NCI-H510A treated with DMSO at 0.1 percent for 48 hours (cell line): ENCODE data around the gene MYRF.
A peak's percentile ranks its signal among the peaks of the same experiment; 100 is the strongest.

ENCODE experiments used
- DNase-seq: peaks from one replicate; lab custom pipeline; 2025; lab: John Stamatoyannopoulos, UW

The MYRF gene

GRCh38 chr11:61739413-61739812 lies 13.0 kb upstream of the MYRF start:
- DNase-seq = no peak

- DNase-seq = peak; percentile 43
These were observed 12.5 kb upstream of the MYRF start for GRCh38 chr11:61739966-61740365.

- DNase-seq = no peak
These were observed 10.0 kb upstream of the MYRF start for GRCh38 chr11:61742391-61742790.

GRCh38 chr11:61743486-61744095 lies 8.8 kb upstream of the MYRF start:
- DNase-seq = no peak

- DNase-seq = no peak
These were observed 8.3 kb upstream of the MYRF start for GRCh38 chr11:61744181-61744580.

- DNase-seq = no peak
These were observed 7.8 kb upstream of the MYRF start for GRCh38 chr11:61744609-61745156.

- DNase-seq = no peak
These were observed 6.5 kb upstream of the MYRF start for GRCh38 chr11:61745781-61746441.

- DNase-seq = no peak
These were observed 5.8 kb upstream of the MYRF start for GRCh38 chr11:61746442-61747191.

GRCh38 chr11:61747192-61747966 lies 5.1 kb upstream of the MYRF start:
- DNase-seq = peak; percentile 80

GRCh38 chr11:61747967-61748285 lies 4.5 kb upstream of the MYRF start:
- no peak for DNase-seq

- DNase-seq = no peak
These were observed 2.7 kb upstream of the MYRF start for GRCh38 chr11:61749591-61750217.

- DNase-seq = no peak
These were observed 1.7 kb upstream of the MYRF start for GRCh38 chr11:61750631-61751273.

GRCh38 chr11:61751384-61751783 lies 1.1 kb upstream of the MYRF start:
- DNase-seq = no peak

- no peak for DNase-seq
These were observed 587 bp downstream of the MYRF start for GRCh38 chr11:61752925-61753521.

GRCh38 chr11:61753672-61754071 lies 1.2 kb downstream of the MYRF start:
- DNase-seq = no peak

GRCh38 chr11:61754534-61755482 lies 2.4 kb downstream of the MYRF start:
- DNase-seq = no peak

- DNase-seq = no peak
These were observed 3.7 kb downstream of the MYRF start for GRCh38 chr11:61756147-61756451.

GRCh38 chr11:61756452-61757212 lies 4.2 kb downstream of the MYRF start:
- no peak for DNase-seq

GRCh38 chr11:61757213-61757862 lies 4.9 kb downstream of the MYRF start:
- DNase-seq = no peak
